Skeletal muscle tissue (tissue), 4 donors: ENCODE measurements around the gene GXYLT1. TPM values are rescaled to one million over a fixed set of nuclear protein-coding genes. Genes with fewer than 3 reads are reported as not detected.
"Not testable (repeated sequence)": the region's sequence is repeated elsewhere in the genome, so short reads cannot be mapped to it uniquely, and the experiment has no call there.

Source experiments
- H3K27ac ChIP-seq: one replicate; pipeline ENCODE4 v1.7.0; 2013; ENCODE audit warnings: mild to moderate bottlenecking, low read depth, low read length, inconsistent platforms
- H3K27me3 ChIP-seq, 3 donors: one replicate each; pipeline ENCODE4 v1.7.0; 2013; ENCODE audit warnings: low read length in 3 of 3; ENCODE audit not compliant: control insufficient read depth in 3 of 3, insufficient read depth in 3 of 3
- H3K36me3 ChIP-seq, 3 donors: one replicate each; pipeline ENCODE4 v1.7.0; 2013; ENCODE audit warnings: low read length in 3 of 3; ENCODE audit not compliant: control insufficient read depth in 3 of 3, insufficient read depth in 3 of 3
- H3K4me1 ChIP-seq, 3 donors: one replicate each; pipeline ENCODE4 v1.7.0; 2013; ENCODE audit warnings: low read length in 3 of 3, mild to moderate bottlenecking in 3 of 3; ENCODE audit not compliant: control insufficient read depth in 3 of 3, insufficient read depth in 3 of 3
- H3K4me3 ChIP-seq, 3 donors: one replicate each; pipeline ENCODE4 v1.7.0; 2013; ENCODE audit warnings: low read length in 3 of 3
- H3K9ac ChIP-seq, 3 donors: one replicate each; pipeline ENCODE4 v1.7.0; 2013; ENCODE audit warnings: low read length in 3 of 3, mild to moderate bottlenecking in 3 of 3, moderate library complexity in 2 of 3, low read depth in 1 of 3
- H3K9me3 ChIP-seq, 3 donors: one replicate each; pipeline ENCODE4 v1.7.0; 2013; ENCODE audit warnings: low read length in 3 of 3; ENCODE audit not compliant: control insufficient read depth in 3 of 3
- total RNA-seq: library from RNA; depleted of rRNA; stranded (reverse); fragments of >200 nt; gene quantifications from one replicate; pipeline ENCODE4 v1.2.3, GENCODE V29; 2014
- donor health status: Osteomylitis.

Gene GXYLT1
- total RNA-seq, 1 donor from 2014 or later = 11.5 TPM

- Histone ChIP-seq H3K9ac (no peak overlapping the region), H3K4me1 (no peaks in the 10 kb centered on the region), H3K27me3 (no peaks in the 10 kb centered on the region), H3K9me3 (no peaks in the 10 kb centered on the region), H3K4me3 (no peak overlapping the region), H3K27ac (no peak overlapping the region), H3K36me3 (no peaks in the 10 kb centered on the region)
Observed at GRCh38 chr12:42084522-42084921, 60.2 kb downstream of the GXYLT1 start.

DNA sequence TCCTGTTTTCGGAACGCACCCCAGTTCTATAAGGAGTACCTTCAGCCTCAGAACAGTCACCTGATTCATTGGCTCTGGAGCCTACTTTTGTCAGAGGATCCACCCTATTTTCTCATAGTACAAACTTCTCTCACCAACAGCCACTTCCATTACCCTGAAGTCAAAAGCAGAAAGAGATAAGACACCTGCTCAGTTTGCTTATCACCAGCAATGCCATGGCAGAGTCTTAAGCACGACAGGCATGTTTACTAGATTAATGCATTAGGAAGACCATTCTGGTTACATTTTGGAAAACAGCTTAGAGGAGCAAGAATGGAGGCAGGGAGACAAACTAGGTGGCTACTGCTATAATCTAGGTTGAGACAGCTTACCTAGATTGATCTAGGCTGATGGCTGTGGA is 67.7 kb downstream of the GXYLT1 start:
- Histone ChIP-seq H3K27me3 (no peaks in the 10 kb centered on the region), H3K4me1 (no peaks in the 10 kb centered on the region), H3K9me3 (no peaks in the 10 kb centered on the region), H3K4me3 (no peak overlapping the region), H3K27ac (no peak overlapping the region), H3K9ac (no peak overlapping the region), H3K36me3 (no peaks in the 10 kb centered on the region)

DNA sequence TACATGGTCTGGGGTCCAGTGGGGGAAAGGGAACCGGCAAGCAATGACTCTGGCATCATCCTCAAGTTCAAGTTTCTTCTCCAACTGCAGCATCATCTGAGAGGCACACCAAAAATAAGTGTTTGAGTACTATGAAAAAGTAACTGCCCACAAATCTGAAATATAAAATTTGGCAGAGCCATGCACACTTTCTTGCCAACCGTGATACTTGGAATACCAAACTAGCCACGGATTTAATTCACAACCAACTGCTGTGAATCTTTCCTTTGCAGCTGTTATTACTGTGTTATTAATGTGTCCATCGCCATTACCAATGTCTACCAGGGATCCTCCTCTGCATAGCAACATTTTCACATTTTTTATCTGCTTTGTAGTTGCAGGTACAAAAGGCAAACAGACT is 74.6 kb downstream of the GXYLT1 start:
- H3K4me1 ChIP-seq = no peaks in the 10 kb centered on the region
- no peaks in the 10 kb centered on the region for H3K9me3 ChIP-seq
- no peak overlapping the region for H3K4me3 ChIP-seq
- no peak overlapping the region for H3K27ac ChIP-seq
- no peaks in the 10 kb centered on the region for H3K27me3 ChIP-seq
- H3K9ac ChIP-seq = no peak overlapping the region
- H3K36me3 ChIP-seq = no peaks in the 10 kb centered on the region

DNA sequence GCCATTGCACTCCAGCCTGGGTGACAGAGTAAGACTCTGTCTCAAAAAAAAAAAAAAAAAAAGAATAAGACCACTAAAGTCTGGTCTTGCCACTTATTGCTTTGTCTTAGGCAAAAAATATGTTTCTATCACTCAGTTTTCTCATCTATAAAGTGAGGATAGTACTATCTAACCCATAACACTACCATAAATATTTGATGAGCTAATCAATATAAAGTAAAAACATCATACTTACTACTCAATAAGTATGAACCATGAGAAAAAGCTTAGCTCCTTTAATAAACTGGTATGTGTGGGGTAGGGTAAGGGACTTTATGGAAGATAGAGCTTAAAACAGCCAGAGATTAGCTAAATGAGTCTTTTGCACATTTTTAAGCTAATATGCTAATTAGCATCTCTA is 85.5 kb downstream of the GXYLT1 start:
- Histone ChIP-seq H3K36me3 (no peaks in the 10 kb centered on the region), H3K4me1 (no peaks in the 10 kb centered on the region), H3K4me3 (no peak overlapping the region), H3K27ac (no peak overlapping the region), H3K9me3 (peaks cover 0 to 4% (median 0%) of the 10 kb centered on the region in 3 donors), H3K27me3 (no peaks in the 10 kb centered on the region), H3K9ac (no peak overlapping the region)

DNA sequence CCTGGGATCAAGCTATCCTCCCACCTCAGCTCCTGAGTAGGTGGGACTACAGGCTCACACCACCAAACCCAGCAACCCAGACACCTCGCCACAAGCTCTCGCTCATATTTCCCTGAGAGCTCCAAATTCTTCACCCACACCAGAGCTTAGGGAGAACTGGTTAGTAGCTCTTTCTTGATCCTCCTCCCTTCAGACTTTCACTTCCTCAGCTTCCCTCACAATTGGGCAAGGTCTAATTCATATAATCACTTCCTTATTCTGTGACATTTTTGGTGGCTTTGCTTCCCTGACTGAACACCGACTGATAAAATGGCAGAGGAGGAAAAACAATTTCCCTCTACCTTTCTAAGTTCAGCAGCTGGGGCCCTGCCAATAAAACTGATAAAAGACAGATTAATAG is 88.5 kb downstream of the GXYLT1 start:
- H3K36me3 ChIP-seq = no peaks in the 10 kb centered on the region
- H3K27ac ChIP-seq = no peak overlapping the region

GRCh38 chr12:42053456-42053855 is 91.2 kb downstream of the GXYLT1 start:
- H3K4me3 ChIP-seq = no peak overlapping the region
- H3K9ac ChIP-seq = no peak overlapping the region
- H3K36me3 ChIP-seq = no peaks in the 10 kb centered on the region
- H3K4me1 ChIP-seq = no peaks in the 10 kb centered on the region
- H3K27ac ChIP-seq = no peak overlapping the region
- no peaks in the 10 kb centered on the region for H3K27me3 ChIP-seq
- no peaks in the 10 kb centered on the region for H3K9me3 ChIP-seq

More for the DNA sequence above, 88.5 kb downstream of the GXYLT1 start:
- Histone ChIP-seq H3K4me1 (no peaks in the 10 kb centered on the region), H3K9ac (no peak overlapping the region), H3K4me3 (no peak overlapping the region), H3K27me3 (no peaks in the 10 kb centered on the region), H3K9me3 (no peaks in the 10 kb centered on the region)

DNA sequence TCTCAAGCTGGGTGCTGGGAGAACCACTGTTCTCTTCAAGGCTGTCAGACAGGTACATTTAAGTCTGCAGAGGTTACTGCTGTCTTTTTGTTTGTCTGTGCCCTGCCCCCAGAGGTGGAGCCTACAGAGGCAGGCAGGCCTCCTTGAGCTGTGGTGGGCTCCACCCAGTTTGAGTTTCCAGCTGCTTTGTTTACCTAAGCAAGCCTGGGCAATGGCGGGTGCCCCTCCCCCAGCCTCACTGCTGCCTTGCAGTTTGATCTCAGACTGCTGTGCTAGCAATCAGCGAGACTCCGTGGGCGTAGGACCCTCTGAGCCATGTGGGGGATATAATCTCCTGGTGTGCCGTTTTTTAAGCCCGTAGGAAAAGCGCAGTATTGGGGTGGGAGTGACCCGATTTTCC is 95.7 kb downstream of the GXYLT1 start:
- not testable (repeated sequence) for H3K4me1 ChIP-seq, H3K27ac ChIP-seq, H3K36me3 ChIP-seq, H3K9me3 ChIP-seq, H3K27me3 ChIP-seq, H3K9ac ChIP-seq, H3K4me3 ChIP-seq

DNA sequence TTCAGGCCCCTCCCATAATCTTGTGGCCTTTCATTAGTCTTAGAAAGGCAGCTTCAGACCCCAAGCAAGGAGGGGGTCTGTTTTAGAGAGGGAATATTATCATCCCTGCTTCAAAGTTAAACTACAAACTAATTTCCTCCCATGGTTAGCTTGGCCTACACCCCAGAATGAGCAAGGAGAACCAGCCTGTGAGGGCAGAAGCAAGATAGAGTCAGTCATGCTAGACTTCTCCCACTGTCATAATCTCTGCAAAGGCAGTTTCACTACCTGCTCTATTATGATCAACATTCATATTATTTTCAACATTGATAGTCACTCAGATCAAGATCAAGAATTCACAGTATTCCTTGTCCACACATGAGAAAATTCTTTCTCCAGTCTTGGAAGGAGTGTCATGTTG is 105.1 kb downstream of the GXYLT1 start:
- no peaks in the 10 kb centered on the region for H3K36me3 ChIP-seq
- H3K27ac ChIP-seq = no peak overlapping the region
- no peaks in the 10 kb centered on the region for H3K4me1 ChIP-seq

GRCh38 chr12:42039176-42039575 is 105.5 kb downstream of the GXYLT1 start:
- H3K4me3 ChIP-seq = no peak overlapping the region
- H3K4me1 ChIP-seq = no peaks in the 10 kb centered on the region
- H3K27ac ChIP-seq = no peak overlapping the region
- no peaks in the 10 kb centered on the region for H3K9me3 ChIP-seq
- no peak overlapping the region for H3K9ac ChIP-seq
- H3K36me3 ChIP-seq = no peaks in the 10 kb centered on the region
- no peaks in the 10 kb centered on the region for H3K27me3 ChIP-seq

More for the DNA sequence above, 105.1 kb downstream of the GXYLT1 start:
- Histone ChIP-seq H3K27me3 (no peaks in the 10 kb centered on the region), H3K9me3 (no peaks in the 10 kb centered on the region), H3K4me3 (no peak overlapping the region), H3K9ac (no peak overlapping the region)

- H3K9ac ChIP-seq = no peak overlapping the region
- no peak overlapping the region for H3K27ac ChIP-seq
- no peaks in the 10 kb centered on the region for H3K36me3 ChIP-seq
- no peak overlapping the region for H3K4me3 ChIP-seq
- H3K27me3 ChIP-seq = no peaks in the 10 kb centered on the region
- no peaks in the 10 kb centered on the region for H3K4me1 ChIP-seq
- H3K9me3 ChIP-seq = no peaks in the 10 kb centered on the region
Observed at GRCh38 chr12:42031847-42032564, 112.7 kb downstream of the GXYLT1 start.
